GM18526 (cell line): ENCODE results near the gene TM7SF2.

Experiments used
- POLR2A ChIP-seq: IDR thresholded peaks from 3 replicates; pipeline ENCODE4 v1.6.1; 2011; ENCODE audit not compliant: insufficient read length; ENCODE audit errors: extremely low read depth

Gene TM7SF2

DNA sequence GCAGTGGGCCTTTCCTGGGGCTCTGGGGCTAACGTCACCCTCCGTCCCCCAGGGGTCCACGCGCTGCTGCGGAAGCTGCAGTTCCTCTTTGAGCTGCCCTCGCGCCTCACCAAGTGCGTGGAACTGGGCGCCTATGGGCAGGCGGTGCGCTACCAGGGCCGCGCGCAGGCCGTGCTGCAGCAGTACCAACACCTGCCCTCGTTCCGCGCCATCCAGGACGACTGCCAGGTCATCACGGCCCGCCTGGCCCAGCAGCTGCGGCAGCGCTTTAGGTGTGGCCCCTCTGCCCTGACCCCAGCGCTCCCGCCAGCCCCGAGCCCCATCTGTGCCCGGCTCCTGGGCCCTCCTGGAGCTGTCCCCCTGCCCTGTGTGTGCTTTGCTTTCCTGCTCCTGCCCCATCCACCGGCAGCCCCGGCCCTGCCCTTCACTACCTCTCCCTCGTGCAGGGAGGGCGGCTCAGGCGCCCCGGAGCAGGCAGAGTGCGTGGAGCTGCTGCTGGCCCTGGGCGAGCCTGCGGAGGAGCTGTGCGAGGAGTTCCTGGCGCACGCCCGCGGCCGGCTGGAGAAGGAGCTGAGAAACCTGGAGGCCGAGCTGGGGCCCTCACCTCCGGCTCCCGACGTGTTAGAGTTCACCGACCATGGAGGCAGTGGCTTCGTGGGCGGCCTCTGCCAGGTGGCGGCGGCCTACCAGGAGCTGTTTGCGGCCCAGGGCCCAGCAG lies 3.8 kb upstream of the TM7SF2 start:
- TF ChIP-seq POLR2A = no peak

DNA sequence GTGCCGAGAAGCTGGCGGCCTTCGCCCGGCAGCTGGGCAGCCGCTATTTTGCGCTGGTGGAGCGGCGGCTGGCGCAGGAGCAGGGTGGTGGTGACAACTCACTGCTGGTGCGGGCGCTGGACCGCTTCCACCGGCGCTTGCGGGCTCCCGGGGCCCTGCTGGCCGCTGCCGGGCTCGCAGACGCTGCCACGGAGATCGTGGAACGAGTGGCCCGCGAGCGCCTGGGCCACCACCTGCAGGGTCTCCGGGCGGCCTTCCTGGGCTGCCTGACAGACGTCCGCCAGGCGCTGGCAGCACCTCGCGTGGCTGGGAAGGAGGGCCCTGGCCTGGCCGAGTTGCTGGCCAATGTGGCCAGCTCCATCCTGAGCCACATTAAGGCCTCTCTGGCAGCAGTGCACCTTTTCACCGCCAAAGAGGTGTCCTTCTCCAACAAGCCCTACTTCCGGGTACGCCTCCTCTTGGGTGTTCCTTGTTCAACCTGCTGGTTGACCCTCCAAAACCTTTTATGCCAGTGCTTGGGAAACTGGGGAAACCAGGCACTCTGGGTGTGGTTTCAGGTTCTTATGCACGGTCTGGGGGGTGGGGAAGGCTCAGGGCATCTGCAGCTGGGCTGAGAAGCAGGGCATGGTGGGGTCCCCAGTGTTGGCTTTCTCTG lies 3.1 kb upstream of the TM7SF2 start:
- no peak for TF ChIP-seq POLR2A

DNA sequence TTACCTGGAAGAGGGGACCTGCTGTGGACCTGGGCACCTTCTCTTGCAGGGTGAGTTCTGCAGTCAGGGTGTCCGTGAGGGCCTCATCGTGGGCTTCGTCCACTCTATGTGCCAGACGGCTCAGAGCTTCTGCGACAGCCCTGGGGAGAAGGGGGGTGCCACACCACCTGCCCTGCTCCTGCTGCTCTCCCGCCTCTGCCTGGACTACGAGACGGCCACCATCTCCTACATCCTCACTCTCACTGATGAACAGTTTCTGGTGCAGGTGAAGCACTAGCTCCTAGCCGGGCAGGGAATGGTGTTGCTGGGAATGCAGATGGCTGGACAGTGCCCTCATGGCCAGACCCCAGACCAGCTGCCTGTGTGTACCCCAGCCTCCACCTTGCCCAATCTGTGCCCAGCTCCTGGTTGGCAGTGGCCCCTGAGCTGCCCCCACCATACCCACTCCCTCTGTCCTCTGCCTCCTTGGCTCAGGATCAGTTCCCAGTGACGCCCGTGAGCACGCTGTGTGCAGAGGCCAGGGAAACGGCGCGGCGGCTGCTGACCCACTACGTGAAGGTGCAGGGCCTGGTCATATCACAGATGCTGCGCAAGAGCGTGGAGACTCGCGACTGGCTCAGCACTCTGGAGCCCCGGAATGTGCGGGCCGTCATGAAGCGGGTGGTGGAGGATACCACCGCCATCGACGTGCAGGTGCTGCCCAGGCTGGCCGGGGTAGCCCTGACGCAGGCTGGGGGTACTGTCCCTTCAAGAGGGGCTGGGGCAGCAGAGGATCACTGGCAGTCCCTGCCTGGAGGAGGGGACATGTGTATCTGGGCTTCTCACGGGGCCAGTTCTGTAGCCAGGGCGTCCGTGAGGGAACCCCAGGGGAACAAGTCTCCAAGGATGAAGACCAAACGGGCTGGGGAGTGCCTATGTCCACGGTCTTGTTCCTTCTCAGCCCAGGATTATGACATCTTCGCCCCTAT lies 2.2 kb upstream of the TM7SF2 start:
- no peak for TF ChIP-seq POLR2A

DNA sequence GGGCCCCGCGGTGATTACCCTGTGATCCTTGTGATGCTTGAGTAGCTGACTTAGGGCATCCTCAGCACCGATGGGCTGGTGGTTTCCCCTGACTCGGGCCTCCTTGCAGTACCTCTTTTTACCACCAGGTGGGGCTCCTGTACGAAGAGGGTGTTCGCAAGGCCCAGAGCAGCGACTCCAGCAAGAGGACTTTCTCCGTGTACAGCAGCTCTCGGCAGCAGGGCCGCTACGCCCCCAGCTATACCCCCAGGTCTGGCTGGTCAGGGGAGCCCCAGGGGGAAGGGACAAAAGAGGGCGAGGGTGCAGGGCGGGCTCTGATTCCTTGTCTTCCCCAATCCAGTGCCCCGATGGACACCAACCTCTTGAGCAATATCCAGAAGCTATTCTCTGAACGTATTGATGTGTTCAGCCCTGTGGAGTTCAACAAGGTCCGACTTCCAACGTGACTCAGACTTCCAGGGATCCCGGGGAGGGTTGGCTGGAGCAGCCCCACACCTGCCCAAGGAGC lies 1.3 kb upstream of the TM7SF2 start:
- TF ChIP-seq POLR2A = no peak

DNA sequence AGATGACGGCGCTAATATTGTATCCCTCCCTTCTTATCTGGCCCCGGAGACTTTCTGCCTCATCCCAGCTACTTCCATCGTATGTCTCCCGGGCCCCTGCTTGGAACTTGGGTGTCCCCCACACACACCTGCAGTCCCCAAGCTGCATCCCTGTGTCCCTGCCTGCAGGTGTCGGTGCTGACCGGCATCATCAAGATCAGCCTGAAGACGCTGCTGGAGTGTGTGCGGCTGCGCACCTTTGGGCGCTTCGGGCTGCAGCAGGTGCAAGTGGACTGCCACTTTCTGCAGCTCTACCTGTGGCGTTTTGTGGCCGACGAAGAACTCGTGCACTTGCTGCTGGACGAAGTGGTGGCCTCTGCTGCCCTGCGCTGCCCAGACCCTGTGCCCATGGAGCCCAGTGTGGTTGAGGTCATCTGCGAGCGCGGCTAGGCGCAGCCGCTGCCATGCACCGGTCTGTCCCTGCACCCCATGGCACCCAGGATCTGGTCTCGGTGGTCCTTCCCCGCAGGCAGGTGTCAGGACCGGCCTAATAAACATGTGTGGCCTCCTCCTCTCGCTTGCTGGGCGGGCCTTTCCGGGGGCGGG lies 421 bp upstream of the TM7SF2 start:
- no peak for TF ChIP-seq POLR2A

DNA sequence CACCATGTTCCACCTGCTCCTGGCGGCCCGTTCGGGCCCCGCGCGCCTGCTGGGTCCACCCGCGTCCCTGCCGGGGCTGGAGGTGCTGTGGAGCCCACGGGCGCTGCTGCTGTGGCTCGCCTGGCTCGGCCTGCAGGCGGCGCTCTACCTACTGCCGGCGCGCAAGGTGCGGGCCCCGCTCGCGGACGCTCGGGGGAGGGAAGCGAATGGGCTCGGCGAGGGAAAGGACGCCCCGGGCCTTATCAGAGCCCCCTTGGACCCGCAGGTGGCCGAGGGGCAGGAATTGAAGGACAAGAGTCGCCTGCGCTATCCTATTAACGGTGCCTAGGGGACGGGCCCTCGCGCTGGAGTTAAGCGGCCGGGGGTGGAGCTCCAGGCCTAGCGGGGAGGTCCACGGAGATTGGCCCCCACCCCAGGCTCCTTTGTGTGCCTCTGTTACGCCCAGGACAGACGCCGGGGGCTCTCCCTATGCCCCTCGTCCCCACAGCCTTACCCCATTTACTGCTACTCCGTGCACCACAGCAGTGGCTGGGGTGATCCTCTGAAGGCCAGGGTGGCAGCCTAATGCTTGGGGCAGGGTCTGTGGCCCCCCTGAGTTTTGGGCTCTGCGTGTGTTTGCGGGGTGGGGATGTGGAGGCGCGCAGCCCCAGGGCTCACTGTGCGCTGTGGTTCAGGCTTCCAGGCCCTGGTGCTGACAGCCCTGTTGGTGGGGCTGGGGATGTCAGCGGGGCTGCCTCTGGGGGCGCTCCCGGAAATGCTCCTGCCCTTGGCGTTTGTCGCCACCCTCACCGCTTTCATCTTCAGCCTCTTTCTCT lies 1.1 kb downstream of the TM7SF2 start:
- peak; percentile 31 for TF ChIP-seq POLR2A

DNA sequence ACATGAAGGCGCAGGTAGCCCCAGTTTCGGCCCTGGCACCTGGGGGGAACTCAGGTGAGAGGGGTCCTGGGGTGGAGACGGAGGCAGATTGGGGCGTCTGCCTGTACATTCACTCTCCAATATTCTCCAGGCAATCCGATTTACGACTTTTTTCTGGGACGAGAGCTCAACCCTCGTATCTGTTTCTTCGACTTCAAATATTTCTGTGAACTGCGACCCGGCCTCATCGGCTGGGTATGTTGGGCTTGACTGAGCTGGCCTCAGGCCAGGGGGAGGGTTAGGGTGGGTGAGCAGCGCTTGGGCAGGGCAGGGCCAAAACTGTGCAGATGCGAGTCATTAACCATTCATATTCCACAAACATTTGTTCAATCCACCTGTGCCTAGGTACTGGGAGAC lies 1.7 kb downstream of the TM7SF2 start:
- no peak for TF ChIP-seq POLR2A

DNA sequence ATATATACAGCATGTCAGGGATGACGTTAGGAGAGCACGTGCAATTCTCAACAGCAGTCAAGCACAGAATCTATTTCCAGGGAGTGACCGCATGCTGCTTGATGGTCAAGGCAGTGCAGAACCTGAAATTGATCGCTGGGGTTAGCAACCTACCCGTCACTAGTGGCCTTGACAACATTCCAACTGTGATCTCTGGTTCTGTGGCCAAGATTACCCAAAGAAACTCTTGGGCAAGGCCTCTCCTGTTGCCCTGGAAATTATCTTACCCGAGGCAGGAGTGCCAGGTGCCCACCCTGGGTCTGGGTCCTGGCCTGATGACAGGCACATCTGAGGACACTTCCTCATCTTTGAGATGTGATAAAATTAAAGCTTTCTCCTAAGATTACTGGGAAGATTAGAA lies 2.2 kb downstream of the TM7SF2 start:
- no peak for TF ChIP-seq POLR2A

DNA sequence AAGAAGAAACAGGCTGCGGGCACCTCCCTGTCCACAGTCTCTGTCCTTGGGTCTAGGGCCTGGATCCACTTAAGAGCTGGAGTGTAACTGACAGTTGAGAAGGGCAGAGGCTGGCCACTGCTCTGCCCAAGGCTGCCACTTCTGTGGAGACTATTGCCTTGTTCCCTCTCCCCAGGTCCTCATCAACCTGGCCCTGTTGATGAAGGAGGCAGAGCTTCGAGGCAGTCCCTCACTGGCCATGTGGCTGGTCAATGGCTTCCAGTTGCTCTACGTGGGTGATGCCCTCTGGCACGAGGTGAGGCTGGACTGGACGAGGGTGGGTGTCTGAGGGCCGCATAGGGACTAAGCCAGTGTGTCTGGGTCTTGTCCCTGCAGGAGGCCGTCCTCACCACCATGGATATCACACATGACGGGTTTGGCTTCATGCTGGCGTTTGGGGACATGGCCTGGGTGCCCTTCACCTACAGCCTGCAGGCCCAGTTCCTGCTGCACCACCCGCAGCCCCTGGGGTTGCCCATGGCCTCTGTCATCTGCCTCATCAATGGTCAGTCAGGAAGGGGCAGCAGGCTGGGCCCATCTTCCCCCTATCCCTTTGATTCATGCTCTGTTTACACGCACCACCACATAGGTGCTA lies 3.0 kb downstream of the TM7SF2 start:
- no peak for TF ChIP-seq POLR2A

DNA sequence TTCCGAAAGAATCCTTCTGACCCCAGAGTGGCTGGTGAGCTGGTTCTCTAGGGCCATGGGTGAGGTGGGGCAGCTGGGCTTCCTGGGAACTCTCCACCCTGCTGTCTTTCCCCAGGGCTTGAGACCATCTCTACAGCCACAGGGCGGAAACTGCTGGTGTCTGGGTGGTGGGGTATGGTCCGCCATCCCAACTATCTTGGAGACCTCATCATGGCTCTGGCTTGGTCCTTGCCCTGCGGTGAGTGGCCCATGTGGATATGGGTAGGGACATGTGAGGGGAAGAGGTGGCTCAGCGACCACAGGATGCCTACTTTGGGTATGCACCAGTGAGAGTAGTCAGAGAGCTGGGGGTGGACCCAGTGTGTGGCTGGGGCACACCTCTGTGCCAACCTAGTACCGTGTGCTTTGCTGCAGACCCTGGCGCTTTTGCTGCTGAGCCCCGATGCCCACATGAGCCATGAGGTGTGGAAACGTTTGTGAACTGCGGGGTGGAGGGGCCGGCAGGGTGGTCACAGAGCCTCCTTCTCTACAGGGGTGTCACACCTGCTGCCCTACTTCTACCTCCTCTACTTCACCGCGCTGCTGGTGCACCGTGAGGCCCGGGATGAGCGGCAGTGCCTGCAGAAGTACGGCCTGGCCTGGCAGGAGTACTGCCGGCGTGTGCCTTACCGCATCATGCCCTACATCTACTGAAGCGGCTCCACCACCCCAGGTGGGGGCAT lies 3.9 kb downstream of the TM7SF2 start:
- TF ChIP-seq POLR2A = no peak

DNA sequence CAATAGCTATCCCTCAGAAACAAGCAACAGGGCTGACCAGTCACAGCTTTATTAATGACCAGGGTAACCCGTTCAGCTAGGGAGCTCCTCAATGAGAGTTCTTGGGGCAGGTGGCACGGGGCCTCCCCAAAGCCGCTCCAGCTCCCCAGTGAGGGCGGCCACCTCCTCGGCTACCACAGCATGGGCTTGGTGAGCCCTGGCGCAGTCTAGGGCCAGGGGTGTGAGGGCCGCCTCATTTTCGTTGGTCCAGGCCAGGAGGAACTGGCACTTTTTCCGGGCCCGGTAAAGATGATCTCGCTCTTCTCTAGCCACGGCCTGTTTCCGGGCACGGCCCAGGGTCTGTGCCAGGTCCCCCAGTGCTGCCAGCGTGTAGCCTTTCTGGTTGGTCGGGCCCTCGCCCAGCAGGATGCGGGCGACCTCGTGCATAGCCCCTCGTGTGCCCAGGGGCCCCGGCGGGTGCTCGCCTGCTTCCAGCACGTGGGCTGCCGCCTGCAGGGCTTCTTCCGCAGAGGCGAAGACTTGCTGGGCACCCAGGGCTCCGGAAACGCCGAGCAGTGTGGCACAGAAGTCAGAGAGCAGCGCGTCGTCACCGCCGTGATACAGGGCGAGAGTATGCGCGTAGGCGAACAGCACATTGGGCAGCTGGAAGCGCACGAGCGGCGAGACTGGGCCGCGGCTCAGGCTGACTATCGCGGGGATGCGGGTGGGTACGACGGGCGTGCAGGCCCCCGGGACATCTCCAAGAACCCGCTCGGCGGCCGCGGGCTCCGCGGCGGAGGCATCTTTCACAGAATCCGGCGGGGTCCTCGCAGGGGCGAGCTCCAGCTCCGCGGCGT lies 4.9 kb downstream of the TM7SF2 start:
- no peak for TF ChIP-seq POLR2A
